ENCODE results near the gene C19orf12.

DNA sequence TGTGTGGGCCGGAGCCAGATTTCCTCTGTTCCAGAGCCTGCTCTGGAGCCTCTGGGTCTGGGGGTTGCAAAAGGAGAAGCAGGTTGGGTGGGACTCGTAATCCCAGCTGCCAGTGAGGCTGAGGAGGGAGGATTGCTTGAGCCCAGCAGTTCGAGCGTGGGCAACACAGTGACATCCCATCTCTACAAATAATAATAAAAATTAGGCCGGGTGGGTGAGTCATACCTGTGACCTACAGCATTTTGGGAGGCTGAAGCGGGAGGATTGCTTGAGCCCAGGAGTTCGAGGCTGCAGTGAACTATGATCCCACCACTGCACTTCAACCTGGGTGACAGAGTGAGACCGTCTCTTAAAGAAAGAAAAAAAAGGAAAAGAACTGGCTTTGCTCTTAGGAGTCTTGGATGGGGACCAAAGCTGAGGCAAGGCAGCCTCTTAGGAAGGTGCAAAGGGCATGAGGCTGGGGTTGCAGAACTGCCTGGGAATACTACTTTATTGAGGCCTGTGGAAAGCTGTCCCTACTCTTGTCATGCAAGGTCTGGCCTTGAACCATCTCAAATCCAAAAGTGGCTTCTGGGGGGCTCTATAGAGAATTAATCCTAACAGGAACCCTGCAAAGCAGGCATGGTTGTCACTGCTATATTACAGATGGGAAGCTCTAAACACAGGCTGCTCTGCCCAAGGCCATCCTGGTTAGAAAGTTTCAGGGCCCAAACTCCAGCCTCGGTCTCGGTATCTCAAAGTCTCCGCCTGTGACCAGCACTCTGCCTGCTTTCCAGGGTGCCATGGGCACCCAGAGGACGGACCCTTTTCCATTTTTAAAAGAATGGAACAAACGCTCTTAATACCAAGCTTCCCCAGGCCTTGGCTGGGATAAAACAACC is 880 bp upstream of the C19orf12 start:
- TF ChIP-seq CTCF (IDR thresholded peaks at IDR 0.05; ENCODE audit: low read length) (no peak), EZH2phosphoT487 (IDR thresholded peaks at IDR 0.05; ENCODE audit: low read length) (no peak), EZH2 (optimal IDR thresholded peaks at IDR 0.05; ENCODE audit: low read depth, low read length) (no peak)
